GM12874 (cell line): ENCODE results near the gene TNRC6C.

Source experiments
- CTCF ChIP-seq: IDR thresholded peaks from 2 replicates; pipeline ENCODE4 v1.5.1; 2011; ENCODE audit warnings: low read depth, mild to moderate bottlenecking, control low read depth, low read length, moderate library complexity; ENCODE audit not compliant: insufficient read depth

TNRC6C gene

GRCh38 chr17:77935121-77935571, 23.4 kb upstream of the TNRC6C start:
- no peak for TF ChIP-seq CTCF

GRCh38 chr17:77936881-77937280, 21.6 kb upstream of the TNRC6C start:
- no peak for TF ChIP-seq CTCF

- TF ChIP-seq CTCF, result no peak
These were observed 17.5 kb upstream of the TNRC6C start for GRCh38 chr17:77941004-77941403.

GRCh38 chr17:77942112-77942988, 16.2 kb upstream of the TNRC6C start:
- no peak for TF ChIP-seq CTCF

GRCh38 chr17:77943971-77944370, 14.5 kb upstream of the TNRC6C start:
- no peak for TF ChIP-seq CTCF

- TF ChIP-seq CTCF, result no peak
These were observed 13.9 kb upstream of the TNRC6C start for GRCh38 chr17:77944390-77945222.

- TF ChIP-seq CTCF, result no peak
These were observed 11.4 kb upstream of the TNRC6C start for GRCh38 chr17:77946900-77947645.
